ENCODE measurements around the gene RBBP8NL.

Gene RBBP8NL

GRCh38 chr20:62362991-62363919 is 64.1 kb downstream of the RBBP8NL start:
- DNase-seq (ENCODE audit: low read depth in 2 of 2) = no peak

GRCh38 chr20:62362590-62362940 is 64.8 kb downstream of the RBBP8NL start:
- no peak for DNase-seq (ENCODE audit: low read depth in 2 of 2)

GRCh38 chr20:62361799-62362589 is 65.3 kb downstream of the RBBP8NL start:
- DNase-seq (ENCODE audit: low read depth in 2 of 2) = no peak

- no peak for DNase-seq (ENCODE audit: low read depth in 2 of 2)
These were observed 66.2 kb downstream of the RBBP8NL start for GRCh38 chr20:62360854-62361798.

Data from stimulated activated CD4-positive, alpha-beta T cell treated with anti-CD3 and anti-CD28 coated beads, Interleukin-1b, Interleukin-23, amount 100 ng/mL, for 1 hour (primary cell).